ENCODE results near the gene NLRC3. TPM values are rescaled to one million over a fixed set of nuclear protein-coding genes. Genes with fewer than 3 reads are reported as not detected.

NLRC3 gene
- total and polyA plus RNA-seq, 2 donors (not counting 1 experiment from before 2014, with no cell fraction given) = 28.8 to 35.7 TPM

DNA sequence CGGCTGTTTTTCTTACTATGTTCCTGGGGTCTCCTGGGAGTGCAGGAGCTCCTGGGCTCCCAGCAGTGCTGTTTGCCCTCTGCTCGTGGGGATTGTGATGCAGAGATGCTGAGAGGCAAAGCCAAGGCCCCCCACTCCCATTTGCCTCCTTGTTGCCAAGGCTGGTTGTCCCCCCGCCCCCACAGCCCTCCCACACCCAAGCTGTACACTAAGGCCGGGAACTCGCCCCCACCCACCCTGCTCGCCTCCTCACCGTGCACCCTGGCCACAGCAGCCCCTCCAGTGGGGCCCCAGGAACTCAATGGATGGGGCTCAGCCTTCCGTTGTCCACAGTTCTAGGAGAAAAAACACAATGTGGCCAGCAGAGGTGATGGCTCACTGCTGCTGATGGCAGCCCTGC is 10.2 kb downstream of the NLRC3 start:
- Histone ChIP-seq H3K79me2 (ENCODE audit: control insufficient read depth, insufficient read depth, low read length) (peaks cover 38% of the 10 kb centered on the region), H3K27me3 (replicated peaks in 1 of 4; ENCODE audit: control extremely low read depth in 1 of 4, control insufficient read depth in 3 of 4, insufficient read depth in 4 of 4, low read length in 3 of 4) (no peaks in the 10 kb centered on the region), H3K27ac (ENCODE audit: low read length in 2 of 2) (no peak overlapping the region), H3K9ac (ENCODE audit: low read length) (no peak overlapping the region), H4K20me1 (ENCODE audit: control insufficient read depth, insufficient read depth, low read length, poor library complexity, severe bottlenecking) (peaks cover 11% of the 10 kb centered on the region), H3K36me3 (replicated peaks in 1 of 2; ENCODE audit: control extremely low read depth in 1 of 2, control insufficient read depth in 1 of 2, extremely low read depth in 1 of 2, insufficient read depth in 2 of 2, low read length in 1 of 2) (peaks cover 0 to 56% of the 10 kb centered on the region in 2 experiments), H2AFZ (ENCODE audit: insufficient read depth, low read depth, low read length, poor library complexity, severe bottlenecking) (no peak overlapping the region), H3K4me2 (replicated peaks; ENCODE audit: low read depth, low read length, poor library complexity, severe bottlenecking) (no peak overlapping the region), H3K4me1 (ENCODE audit: control insufficient read depth in 2 of 2, insufficient read depth in 2 of 2, low read length in 2 of 2) (no peaks in the 10 kb centered on the region), H3K4me3 (ENCODE audit: control extremely low read depth in 1 of 5, extremely low read depth in 1 of 5, insufficient read depth in 1 of 5, low read depth in 2 of 5, low read length in 4 of 5) (no peak overlapping the region), H3K9me3 (ENCODE audit: control extremely low read depth in 1 of 3, control insufficient read depth in 2 of 3, insufficient read depth in 1 of 3, low read length in 2 of 3) (peaks cover 0 to 10% (median 9%) of the 10 kb centered on the region in 3 donors)
- Mint-ChIP-seq H3K27me3 (no peaks in the 10 kb centered on the region), H3K9me3 (ENCODE audit: insufficient read depth) (peaks cover 6% of the 10 kb centered on the region), H3K27ac (no peak overlapping the region), H3K4me3 (no peak overlapping the region), H3K4me1 (peaks cover 3% of the 10 kb centered on the region)
- WGBS (ENCODE audit: insufficient coverage) = 98% methylated on average over 8 of the region's 8 CpGs
- DNase-seq (no peak), ATAC-seq (ENCODE audit: low read depth) (no peak)
- intact Hi-C loops (cut with micrococcal nuclease) = no loop called here
- ChIA-PET POLR2A (interaction anchor here (0.6 kb wide), 2 partner anchors 34 to 39 kb away, joined by 3 to 7 read pairs; no protein-coding TSS in a partner anchor), CTCF (interaction anchor here (0.7 kb wide), 1 partner anchor 1049 kb away, joined by 4 read pairs; no protein-coding TSS in a partner anchor)
- TF ChIP-seq EZH2 (IDR thresholded peaks at IDR 0.05; ENCODE audit: borderline replicate concordance, insufficient read depth, low read depth, low read length, poor library complexity, severe bottlenecking) = no peak
- TF ChIP-seq, protein P1, sequence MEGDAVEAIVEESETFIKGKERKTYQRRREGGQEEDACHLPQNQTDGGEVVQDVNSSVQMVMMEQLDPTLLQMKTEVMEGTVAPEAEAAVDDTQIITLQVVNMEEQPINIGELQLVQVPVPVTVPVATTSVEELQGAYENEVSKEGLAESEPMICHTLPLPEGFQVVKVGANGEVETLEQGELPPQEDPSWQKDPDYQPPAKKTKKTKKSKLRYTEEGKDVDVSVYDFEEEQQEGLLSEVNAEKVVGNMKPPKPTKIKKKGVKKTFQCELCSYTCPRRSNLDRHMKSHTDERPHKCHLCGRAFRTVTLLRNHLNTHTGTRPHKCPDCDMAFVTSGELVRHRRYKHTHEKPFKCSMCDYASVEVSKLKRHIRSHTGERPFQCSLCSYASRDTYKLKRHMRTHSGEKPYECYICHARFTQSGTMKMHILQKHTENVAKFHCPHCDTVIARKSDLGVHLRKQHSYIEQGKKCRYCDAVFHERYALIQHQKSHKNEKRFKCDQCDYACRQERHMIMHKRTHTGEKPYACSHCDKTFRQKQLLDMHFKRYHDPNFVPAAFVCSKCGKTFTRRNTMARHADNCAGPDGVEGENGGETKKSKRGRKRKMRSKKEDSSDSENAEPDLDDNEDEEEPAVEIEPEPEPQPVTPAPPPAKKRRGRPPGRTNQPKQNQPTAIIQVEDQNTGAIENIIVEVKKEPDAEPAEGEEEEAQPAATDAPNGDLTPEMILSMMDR (IDR thresholded peaks at IDR 0.05) = no peak

DNA sequence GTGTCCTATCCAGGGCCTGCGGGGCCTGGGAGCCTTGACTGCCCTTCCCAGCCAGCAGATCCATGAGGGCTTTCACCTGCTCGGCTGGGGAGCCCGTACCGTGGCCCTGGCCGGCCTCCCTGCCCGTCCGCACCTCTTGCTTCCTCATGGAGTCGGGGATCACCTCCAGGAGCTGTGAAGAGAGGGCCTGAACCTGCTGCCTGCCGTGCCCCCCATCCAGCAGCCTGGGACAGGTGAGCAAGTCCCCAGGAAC is 12.4 kb downstream of the NLRC3 start:
- CTCF ChIA-PET = no interaction called here
- no peak overlapping the region for H2AFZ ChIP-seq (ENCODE audit: insufficient read depth, low read depth, low read length, poor library complexity, severe bottlenecking)
- no peaks in the 10 kb centered on the region for H3K9me3 ChIP-seq (ENCODE audit: control extremely low read depth in 1 of 3, control insufficient read depth in 2 of 3, insufficient read depth in 1 of 3, low read length in 2 of 3)
- 96% methylated on average over 9 of the region's 9 CpGs for WGBS (ENCODE audit: insufficient coverage)
- no peak overlapping the region for H3K4me3 ChIP-seq (ENCODE audit: control extremely low read depth in 1 of 5, extremely low read depth in 1 of 5, insufficient read depth in 1 of 5, low read depth in 2 of 5, low read length in 4 of 5)
- Mint-ChIP-seq H3K27ac (no peak overlapping the region), H3K27me3 (no peaks in the 10 kb centered on the region), H3K4me3 (no peak overlapping the region), H3K9me3 (ENCODE audit: insufficient read depth) (no peaks in the 10 kb centered on the region), H3K4me1 (no peaks in the 10 kb centered on the region)
- no peak overlapping the region for H3K9ac ChIP-seq (ENCODE audit: low read length)
- POLR2A ChIA-PET = no interaction called here
- H4K20me1 ChIP-seq (ENCODE audit: control insufficient read depth, insufficient read depth, low read length, poor library complexity, severe bottlenecking) = peaks cover 5% of the 10 kb centered on the region
- no peak overlapping the region for H3K4me2 ChIP-seq (replicated peaks; ENCODE audit: low read depth, low read length, poor library complexity, severe bottlenecking)
- H3K36me3 ChIP-seq (replicated peaks in 1 of 2; ENCODE audit: control extremely low read depth in 1 of 2, control insufficient read depth in 1 of 2, extremely low read depth in 1 of 2, insufficient read depth in 2 of 2, low read length in 1 of 2) = peaks cover 0 to 53% of the 10 kb centered on the region in 2 experiments
- intact Hi-C loops (cut with micrococcal nuclease) = no loop called here
- no peaks in the 10 kb centered on the region for H3K27me3 ChIP-seq (replicated peaks in 1 of 4; ENCODE audit: control extremely low read depth in 1 of 4, control insufficient read depth in 3 of 4, insufficient read depth in 4 of 4, low read length in 3 of 4)
- peaks cover 22% of the 10 kb centered on the region for H3K79me2 ChIP-seq (ENCODE audit: control insufficient read depth, insufficient read depth, low read length)
- no peak for TF ChIP-seq EZH2 (IDR thresholded peaks at IDR 0.05; ENCODE audit: borderline replicate concordance, insufficient read depth, low read depth, low read length, poor library complexity, severe bottlenecking)
- TF ChIP-seq, protein P1 (IDR thresholded peaks at IDR 0.05) = no peak
- no peak overlapping the region for H3K27ac ChIP-seq (ENCODE audit: low read length in 2 of 2)
- DNase-seq (no peak), ATAC-seq (ENCODE audit: low read depth) (no peak)
- no peaks in the 10 kb centered on the region for H3K4me1 ChIP-seq (ENCODE audit: control insufficient read depth in 2 of 2, insufficient read depth in 2 of 2, low read length in 2 of 2)
